Sigmoid colon (tissue), 4 donors: ENCODE results near the gene GORASP1.

Experiments
- EP300 ChIP-seq, 4 donors: sonication (generic); formaldehyde crosslinking; IDR thresholded peaks; one replicate each; pipeline ENCODE4 v1.6.1; 2017; ENCODE audit warnings: antibody characterized with exemption in 4 of 4
- POLR2A ChIP-seq, 2 donors: fragments of 450-650 bp; IDR thresholded peaks; one replicate each; pipeline ENCODE4 v1.6.1; 2016; ENCODE audit warnings: antibody characterized with exemption in 2 of 2, mild to moderate bottlenecking in 2 of 2, moderate library complexity in 2 of 2
- TF ChIP-seq, protein P1 (sequence below), 4 experiments: fragments of 450-650 bp in 3 of 4; fragments of 200-600 bp in 1 of 4; IDR thresholded peaks; one replicate each; pipeline ENCODE4 v1.5.1; 2016 to 2019; ENCODE audit warnings: antibody characterized with exemption in 4 of 4, mild to moderate bottlenecking in 3 of 4, moderate library complexity in 2 of 4

DNA sequence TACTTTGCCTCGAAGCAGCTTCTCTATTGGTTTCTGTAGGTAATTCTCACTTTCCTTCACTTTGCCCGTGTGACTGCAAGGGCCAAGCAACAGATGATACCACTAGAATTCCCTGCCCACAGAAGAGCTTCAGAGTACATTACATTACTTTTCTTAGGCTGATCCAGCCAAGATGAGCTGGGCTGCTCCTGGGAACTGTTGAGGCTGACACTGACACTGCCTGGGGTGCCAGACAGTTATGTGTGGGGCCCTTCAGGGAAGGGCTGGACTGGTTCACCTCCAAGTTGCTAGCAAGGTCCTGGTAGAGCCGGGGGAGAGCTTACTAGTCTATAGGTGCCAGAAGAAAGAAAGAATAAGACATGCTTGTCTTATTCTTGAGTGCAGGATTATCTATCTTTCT lies 19.0 kb downstream of the GORASP1 start:
- TF ChIP-seq, protein P1, sequence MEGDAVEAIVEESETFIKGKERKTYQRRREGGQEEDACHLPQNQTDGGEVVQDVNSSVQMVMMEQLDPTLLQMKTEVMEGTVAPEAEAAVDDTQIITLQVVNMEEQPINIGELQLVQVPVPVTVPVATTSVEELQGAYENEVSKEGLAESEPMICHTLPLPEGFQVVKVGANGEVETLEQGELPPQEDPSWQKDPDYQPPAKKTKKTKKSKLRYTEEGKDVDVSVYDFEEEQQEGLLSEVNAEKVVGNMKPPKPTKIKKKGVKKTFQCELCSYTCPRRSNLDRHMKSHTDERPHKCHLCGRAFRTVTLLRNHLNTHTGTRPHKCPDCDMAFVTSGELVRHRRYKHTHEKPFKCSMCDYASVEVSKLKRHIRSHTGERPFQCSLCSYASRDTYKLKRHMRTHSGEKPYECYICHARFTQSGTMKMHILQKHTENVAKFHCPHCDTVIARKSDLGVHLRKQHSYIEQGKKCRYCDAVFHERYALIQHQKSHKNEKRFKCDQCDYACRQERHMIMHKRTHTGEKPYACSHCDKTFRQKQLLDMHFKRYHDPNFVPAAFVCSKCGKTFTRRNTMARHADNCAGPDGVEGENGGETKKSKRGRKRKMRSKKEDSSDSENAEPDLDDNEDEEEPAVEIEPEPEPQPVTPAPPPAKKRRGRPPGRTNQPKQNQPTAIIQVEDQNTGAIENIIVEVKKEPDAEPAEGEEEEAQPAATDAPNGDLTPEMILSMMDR (IDR thresholded peaks at IDR 0.05): no peak
- TF ChIP-seq POLR2A (IDR thresholded peaks at IDR 0.05) (no peak), EP300 (IDR thresholded peaks at IDR 0.05) (no peak)
